ENCODE results near the gene ZNF280D. TPM values are rescaled to one million over a fixed set of nuclear protein-coding genes. Genes with fewer than 3 reads are reported as not detected.

ZNF280D gene
- total RNA-seq, 1 experiment from 2014 or later: 28.7 TPM

DNA sequence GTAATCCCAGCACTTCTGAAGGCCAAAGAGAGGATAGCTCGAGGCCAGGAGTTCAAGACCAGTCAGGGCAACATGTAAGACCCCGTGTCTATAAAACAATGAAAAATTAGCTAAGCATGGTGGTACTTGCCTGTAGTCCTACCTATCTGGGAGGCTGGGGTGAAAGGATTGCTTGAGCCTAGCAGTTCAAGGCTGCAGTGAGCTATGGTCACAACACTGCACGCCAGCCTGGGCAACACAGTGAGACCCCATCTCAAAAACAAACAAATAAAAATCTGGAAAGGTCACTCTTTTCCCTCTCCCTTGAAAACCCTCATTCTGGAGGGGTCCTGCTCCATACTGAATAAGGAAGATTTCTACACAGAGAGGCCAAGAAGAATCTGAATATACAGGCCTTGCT is 43.5 kb upstream of the ZNF280D start:
- Mint-ChIP-seq H3K4me1 (ENCODE audit: low read depth, unreplicated experiment) (peaks cover 11% of the 10 kb centered on the region), H3K9me3 (ENCODE audit: unreplicated experiment) (no peaks in the 10 kb centered on the region)
- no TSS peak for BruUV-seq (replicated peaks)

DNA sequence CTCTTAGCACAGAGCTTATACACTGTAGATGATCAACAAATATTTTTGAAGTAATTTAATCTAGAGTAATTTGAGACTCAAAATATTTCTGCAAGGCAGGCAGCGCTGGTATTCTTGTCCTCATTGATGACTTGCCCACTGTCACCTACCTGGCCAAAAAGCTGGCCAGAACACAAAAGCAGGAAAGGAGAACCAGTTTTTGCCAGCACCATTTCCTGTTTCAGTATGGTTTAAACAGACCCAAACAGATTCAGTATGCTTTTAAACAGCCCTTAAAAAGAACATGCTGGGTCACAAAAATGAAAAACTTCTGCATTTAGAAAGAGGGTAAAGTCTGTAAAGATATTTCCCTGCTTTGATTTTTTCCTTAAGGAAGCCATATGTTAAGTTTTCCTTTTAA is 42.3 kb upstream of the ZNF280D start:
- BruUV-seq (replicated peaks): no TSS peak
- Mint-ChIP-seq H3K4me3 (ENCODE audit: unreplicated experiment) (no peak overlapping the region), H3K9me3 (ENCODE audit: unreplicated experiment) (no peaks in the 10 kb centered on the region), H3K4me1 (ENCODE audit: low read depth, unreplicated experiment) (peaks cover 11% of the 10 kb centered on the region), H3K27me3 (ENCODE audit: insufficient read depth, unreplicated experiment) (no peaks in the 10 kb centered on the region), H3K36me3 (ENCODE audit: insufficient read depth, unreplicated experiment) (no peaks in the 10 kb centered on the region), H3K27ac (ENCODE audit: unreplicated experiment) (no peak overlapping the region)
- no peaks in the 10 kb centered on the region for H3K36me3 ChIP-seq (ENCODE audit: control insufficient read depth, insufficient read depth, low read length)
- DNase-seq: no peak
- CTCF ChIA-PET: no interaction called here
- H3K4me3 ChIP-seq (ENCODE audit: low read depth, low read length): no peak overlapping the region
- no peaks in the 10 kb centered on the region for H3K9me3 ChIP-seq
- H3K4me1 ChIP-seq: no peaks in the 10 kb centered on the region
- TF ChIP-seq, protein P1, sequence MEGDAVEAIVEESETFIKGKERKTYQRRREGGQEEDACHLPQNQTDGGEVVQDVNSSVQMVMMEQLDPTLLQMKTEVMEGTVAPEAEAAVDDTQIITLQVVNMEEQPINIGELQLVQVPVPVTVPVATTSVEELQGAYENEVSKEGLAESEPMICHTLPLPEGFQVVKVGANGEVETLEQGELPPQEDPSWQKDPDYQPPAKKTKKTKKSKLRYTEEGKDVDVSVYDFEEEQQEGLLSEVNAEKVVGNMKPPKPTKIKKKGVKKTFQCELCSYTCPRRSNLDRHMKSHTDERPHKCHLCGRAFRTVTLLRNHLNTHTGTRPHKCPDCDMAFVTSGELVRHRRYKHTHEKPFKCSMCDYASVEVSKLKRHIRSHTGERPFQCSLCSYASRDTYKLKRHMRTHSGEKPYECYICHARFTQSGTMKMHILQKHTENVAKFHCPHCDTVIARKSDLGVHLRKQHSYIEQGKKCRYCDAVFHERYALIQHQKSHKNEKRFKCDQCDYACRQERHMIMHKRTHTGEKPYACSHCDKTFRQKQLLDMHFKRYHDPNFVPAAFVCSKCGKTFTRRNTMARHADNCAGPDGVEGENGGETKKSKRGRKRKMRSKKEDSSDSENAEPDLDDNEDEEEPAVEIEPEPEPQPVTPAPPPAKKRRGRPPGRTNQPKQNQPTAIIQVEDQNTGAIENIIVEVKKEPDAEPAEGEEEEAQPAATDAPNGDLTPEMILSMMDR (IDR thresholded peaks at IDR 0.05; ENCODE audit: insufficient read depth in 1 of 2, low read depth in 1 of 2, low read length in 1 of 2, severe bottlenecking in 1 of 2, unreplicated experiment in 1 of 2): no peak
- POLR2A ChIA-PET: no interaction called here
- H3K27me3 ChIP-seq (replicated peaks; ENCODE audit: control insufficient read depth, insufficient read depth, low read length): no peaks in the 10 kb centered on the region
- intact Hi-C loops (cut with micrococcal nuclease; ENCODE audit: unreplicated experiment): no loop called here

More for the DNA sequence above, 43.5 kb upstream of the ZNF280D start:
- H3K4me3 ChIP-seq (ENCODE audit: low read depth, low read length): no peak overlapping the region
- POLR2A ChIA-PET: no interaction called here
- Mint-ChIP-seq H3K27ac (ENCODE audit: unreplicated experiment) (no peak overlapping the region), H3K36me3 (ENCODE audit: insufficient read depth, unreplicated experiment) (no peaks in the 10 kb centered on the region), H3K4me3 (ENCODE audit: unreplicated experiment) (no peak overlapping the region), H3K27me3 (ENCODE audit: insufficient read depth, unreplicated experiment) (no peaks in the 10 kb centered on the region)
- no peaks in the 10 kb centered on the region for H3K27me3 ChIP-seq (replicated peaks; ENCODE audit: control insufficient read depth, insufficient read depth, low read length)
- CTCF ChIA-PET: no interaction called here
- DNase-seq: no peak
- H3K4me1 ChIP-seq: no peaks in the 10 kb centered on the region
- H3K36me3 ChIP-seq (ENCODE audit: control insufficient read depth, insufficient read depth, low read length): no peaks in the 10 kb centered on the region
- intact Hi-C loops (cut with micrococcal nuclease; ENCODE audit: unreplicated experiment): no loop called here
- TF ChIP-seq, protein P1 (IDR thresholded peaks at IDR 0.05; ENCODE audit: insufficient read depth in 1 of 2, low read depth in 1 of 2, low read length in 1 of 2, severe bottlenecking in 1 of 2, unreplicated experiment in 1 of 2): no peak
- H3K9me3 ChIP-seq: no peaks in the 10 kb centered on the region

DNA sequence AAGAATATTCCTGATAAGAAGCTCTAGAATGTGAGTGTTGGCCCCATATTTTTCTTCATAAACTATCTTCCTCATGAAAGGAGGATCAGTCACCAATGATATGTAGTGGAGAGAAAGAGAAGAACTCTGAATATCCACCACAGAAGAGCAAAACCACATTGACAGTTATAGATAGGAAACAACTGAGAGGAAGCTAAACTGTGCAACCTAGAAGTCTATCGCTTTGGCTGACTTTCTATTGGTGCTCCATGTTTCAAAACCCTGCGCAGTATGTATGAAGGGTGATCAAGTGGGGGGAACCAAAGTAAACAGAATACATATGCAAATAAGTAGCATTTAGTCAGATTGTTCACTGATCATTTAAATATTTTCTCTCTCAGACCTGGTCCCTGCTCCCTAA is 41.0 kb upstream of the ZNF280D start:
- Histone ChIP-seq H3K9me3 (no peaks in the 10 kb centered on the region), H3K4me1 (no peaks in the 10 kb centered on the region), H3K36me3 (ENCODE audit: control insufficient read depth, insufficient read depth, low read length) (no peaks in the 10 kb centered on the region), H3K4me3 (ENCODE audit: low read depth, low read length) (no peak overlapping the region), H3K27me3 (replicated peaks; ENCODE audit: control insufficient read depth, insufficient read depth, low read length) (no peaks in the 10 kb centered on the region)
- POLR2A ChIA-PET: no interaction called here
- no TSS peak for BruUV-seq (replicated peaks)
- no peaks in the 10 kb centered on the region for H3K27me3 Mint-ChIP-seq (ENCODE audit: insufficient read depth, unreplicated experiment)
- CTCF ChIA-PET: no interaction called here
- no peak overlapping the region for H3K27ac Mint-ChIP-seq (ENCODE audit: unreplicated experiment)
- TF ChIP-seq, protein P1 (IDR thresholded peaks at IDR 0.05; ENCODE audit: insufficient read depth in 1 of 2, low read depth in 1 of 2, low read length in 1 of 2, severe bottlenecking in 1 of 2, unreplicated experiment in 1 of 2): no peak
- no peaks in the 10 kb centered on the region for H3K9me3 Mint-ChIP-seq (ENCODE audit: unreplicated experiment)
- H3K4me3 Mint-ChIP-seq (ENCODE audit: unreplicated experiment): no peak overlapping the region
- peaks cover 11% of the 10 kb centered on the region for H3K4me1 Mint-ChIP-seq (ENCODE audit: low read depth, unreplicated experiment)
- no peaks in the 10 kb centered on the region for H3K36me3 Mint-ChIP-seq (ENCODE audit: insufficient read depth, unreplicated experiment)
- no peak for DNase-seq
- intact Hi-C loops (cut with micrococcal nuclease; ENCODE audit: unreplicated experiment): no loop called here

All from Caco-2 (cell line).